Uterus (tissue), 2 donors: ENCODE measurements around the gene SRPK3.

Experiments
- POLR2A ChIP-seq, 2 donors: fragments of 450-650 bp; IDR thresholded peaks; one replicate each; pipeline ENCODE4 v1.6.1; 2016; ENCODE audit warnings: antibody characterized with exemption in 2 of 2, mild to moderate bottlenecking in 1 of 2, moderate library complexity in 1 of 2
- TF ChIP-seq, protein P1 (sequence below), 4 experiments: fragments of 200-600 bp in 2 of 4; fragments of 450-650 bp in 2 of 4; sonication (generic) in 2 of 4; IDR thresholded peaks; one replicate each; pipeline ENCODE4 v1.5.1; 2016 to 2019; ENCODE audit warnings: antibody characterized with exemption in 4 of 4, mild to moderate bottlenecking in 2 of 4, moderate library complexity in 1 of 4

DNA sequence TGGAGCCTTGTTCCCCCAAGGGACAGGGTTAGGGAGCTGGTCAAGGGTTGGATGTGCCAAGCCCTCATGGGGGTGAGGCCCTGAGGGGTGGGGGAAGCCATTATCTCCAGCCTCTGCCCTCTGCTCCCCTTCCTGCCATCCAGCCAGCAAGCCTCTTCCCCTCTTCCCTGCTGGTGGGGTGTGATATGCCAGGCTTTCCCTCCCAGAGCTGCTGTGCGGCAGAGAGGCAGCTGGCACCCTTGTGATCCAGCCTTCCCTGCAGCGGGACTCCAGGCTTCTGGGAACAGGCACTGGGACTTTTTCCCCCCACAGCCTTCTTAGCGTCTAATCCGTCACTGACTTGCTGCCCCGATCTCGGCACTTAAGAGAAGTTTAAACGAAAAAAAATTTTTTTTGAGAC lies 19.9 kb downstream of the SRPK3 start:
- TF ChIP-seq, protein P1, sequence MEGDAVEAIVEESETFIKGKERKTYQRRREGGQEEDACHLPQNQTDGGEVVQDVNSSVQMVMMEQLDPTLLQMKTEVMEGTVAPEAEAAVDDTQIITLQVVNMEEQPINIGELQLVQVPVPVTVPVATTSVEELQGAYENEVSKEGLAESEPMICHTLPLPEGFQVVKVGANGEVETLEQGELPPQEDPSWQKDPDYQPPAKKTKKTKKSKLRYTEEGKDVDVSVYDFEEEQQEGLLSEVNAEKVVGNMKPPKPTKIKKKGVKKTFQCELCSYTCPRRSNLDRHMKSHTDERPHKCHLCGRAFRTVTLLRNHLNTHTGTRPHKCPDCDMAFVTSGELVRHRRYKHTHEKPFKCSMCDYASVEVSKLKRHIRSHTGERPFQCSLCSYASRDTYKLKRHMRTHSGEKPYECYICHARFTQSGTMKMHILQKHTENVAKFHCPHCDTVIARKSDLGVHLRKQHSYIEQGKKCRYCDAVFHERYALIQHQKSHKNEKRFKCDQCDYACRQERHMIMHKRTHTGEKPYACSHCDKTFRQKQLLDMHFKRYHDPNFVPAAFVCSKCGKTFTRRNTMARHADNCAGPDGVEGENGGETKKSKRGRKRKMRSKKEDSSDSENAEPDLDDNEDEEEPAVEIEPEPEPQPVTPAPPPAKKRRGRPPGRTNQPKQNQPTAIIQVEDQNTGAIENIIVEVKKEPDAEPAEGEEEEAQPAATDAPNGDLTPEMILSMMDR (IDR thresholded peaks at IDR 0.05), result no peak
- TF ChIP-seq POLR2A (IDR thresholded peaks at IDR 0.05), result no peak
